GM12801 (cell line): ENCODE measurements around the gene CCAR1.

ENCODE experiments used
- CTCF ChIP-seq: IDR thresholded peaks from one replicate; pipeline ENCODE4 v1.5.1; 2011; ENCODE audit warnings: control low read depth; ENCODE audit not compliant: insufficient read length; ENCODE audit errors: extremely low read depth

The CCAR1 gene

GRCh38 chr10:68787813-68788212 lies 66.8 kb downstream of the CCAR1 start:
- TF ChIP-seq CTCF: no peak

GRCh38 chr10:68790476-68790875 lies 69.4 kb downstream of the CCAR1 start:
- TF ChIP-seq CTCF: no peak

GRCh38 chr10:68792115-68792514 lies 71.1 kb downstream of the CCAR1 start:
- TF ChIP-seq CTCF: no peak

- TF ChIP-seq CTCF: no peak
Observed at GRCh38 chr10:68795886-68796532, 75.0 kb downstream of the CCAR1 start.

GRCh38 chr10:68796605-68797004 lies 75.6 kb downstream of the CCAR1 start:
- no peak for TF ChIP-seq CTCF

GRCh38 chr10:68800211-68800610 lies 79.2 kb downstream of the CCAR1 start:
- no peak for TF ChIP-seq CTCF

- TF ChIP-seq CTCF: no peak
Observed at GRCh38 chr10:68804692-68805091, 83.7 kb downstream of the CCAR1 start.
